T-helper 1 cell treated with Interleukin-12 subunit alpha and Interleukin-12 subunit beta and Interleukin-4 antibody, amounts not matched to agents 30 μg/mL and 1 μg/mL, for 36 hours (primary cell): ENCODE measurements around the gene PRMT2.

Source experiments
- H3K27ac Mint-ChIP-seq: one replicate; pipeline ENCODE4 v1.8.0; 2021; ENCODE audit warnings: mild to moderate bottlenecking, mixed read lengths
- H3K27me3 Mint-ChIP-seq: one replicate; pipeline ENCODE4 v1.8.0; 2021; ENCODE audit warnings: low read depth, mixed read lengths
- H3K36me3 Mint-ChIP-seq: one replicate; pipeline ENCODE4 v1.8.0; 2021; ENCODE audit warnings: low read depth, mixed read lengths
- H3K4me1 Mint-ChIP-seq: one replicate; pipeline ENCODE4 v1.8.0; 2021; ENCODE audit warnings: low read depth, mixed read lengths
- H3K4me3 Mint-ChIP-seq: one replicate; pipeline ENCODE4 v1.8.0; 2021; ENCODE audit warnings: mild to moderate bottlenecking, moderate library complexity, mixed read lengths
- H3K9me3 Mint-ChIP-seq: one replicate; pipeline ENCODE4 v1.8.0; 2021; ENCODE audit warnings: mixed read lengths

PRMT2 gene

GRCh38 chr21:46635324-46636180, at the start of gene PRMT2:
Gene PRMT2, plus strand, starts transcription at chr21:46635674. Its CDS starts 1,278 bp downstream, at chr21:46636952.
- Mint-ChIP-seq H3K27me3 (peaks cover 10% of the 10 kb centered on the region), H3K9me3 (no peaks in the 10 kb centered on the region), H3K27ac (peak within 1 kb of the TSS; percentile 92), H3K4me3 (peak within 1 kb of the TSS; percentile 95), H3K36me3 (peaks cover 23% of the 10 kb centered on the region), H3K4me1 (peaks cover 55% of the 10 kb centered on the region)

- peaks cover 36% of the 10 kb centered on the region for H3K9me3 Mint-ChIP-seq
- peaks cover 4% of the 10 kb centered on the region for H3K36me3 Mint-ChIP-seq
- peaks cover 5% of the 10 kb centered on the region for H3K4me1 Mint-ChIP-seq
- no peak overlapping the region for H3K27ac Mint-ChIP-seq
- peaks cover 7% of the 10 kb centered on the region for H3K27me3 Mint-ChIP-seq
- H3K4me3 Mint-ChIP-seq, result no peak overlapping the region
These were observed 41.2 kb upstream of the PRMT2 start for GRCh38 chr21:46594276-46594675.

GRCh38 chr21:46596201-46596600, 39.3 kb upstream of the PRMT2 start:
- H3K27ac Mint-ChIP-seq, result no peak overlapping the region
- H3K27me3 Mint-ChIP-seq, result no peaks in the 10 kb centered on the region

GRCh38 chr21:46597031-46597430, 38.4 kb upstream of the PRMT2 start:
- no peak overlapping the region for H3K27ac Mint-ChIP-seq
- H3K4me1 Mint-ChIP-seq, result peaks cover 6% of the 10 kb centered on the region
- H3K36me3 Mint-ChIP-seq, result peaks cover 2% of the 10 kb centered on the region
- no peak overlapping the region for H3K4me3 Mint-ChIP-seq
- H3K27me3 Mint-ChIP-seq, result no peaks in the 10 kb centered on the region
- H3K9me3 Mint-ChIP-seq, result peaks cover 11% of the 10 kb centered on the region

More at GRCh38 chr21:46596201-46596600, 39.3 kb upstream of the PRMT2 start:
- Mint-ChIP-seq H3K4me1 (peaks cover 6% of the 10 kb centered on the region), H3K4me3 (no peak overlapping the region), H3K36me3 (peaks cover 2% of the 10 kb centered on the region), H3K9me3 (peaks cover 19% of the 10 kb centered on the region)

- Mint-ChIP-seq H3K36me3 (peaks cover 2% of the 10 kb centered on the region), H3K27me3 (no peaks in the 10 kb centered on the region), H3K4me3 (no peak overlapping the region), H3K9me3 (peaks cover 8% of the 10 kb centered on the region), H3K27ac (no peak overlapping the region), H3K4me1 (peaks cover 10% of the 10 kb centered on the region)
These were observed 37.6 kb upstream of the PRMT2 start for GRCh38 chr21:46597896-46598343.

GRCh38 chr21:46598581-46599572, 36.6 kb upstream of the PRMT2 start:
- Mint-ChIP-seq H3K9me3 (peaks cover under 1% of the 10 kb centered on the region), H3K4me3 (no peak overlapping the region), H3K4me1 (peaks cover 10% of the 10 kb centered on the region), H3K36me3 (no peaks in the 10 kb centered on the region), H3K27ac (no peak overlapping the region), H3K27me3 (no peaks in the 10 kb centered on the region)

- Mint-ChIP-seq H3K4me3 (no peak overlapping the region), H3K4me1 (peaks cover 16% of the 10 kb centered on the region), H3K27ac (no peak overlapping the region), H3K27me3 (no peaks in the 10 kb centered on the region), H3K36me3 (no peaks in the 10 kb centered on the region), H3K9me3 (no peaks in the 10 kb centered on the region)
These were observed 35.2 kb upstream of the PRMT2 start for GRCh38 chr21:46600305-46600704.

GRCh38 chr21:46600978-46601377, 34.5 kb upstream of the PRMT2 start:
- no peaks in the 10 kb centered on the region for H3K9me3 Mint-ChIP-seq
- H3K36me3 Mint-ChIP-seq, result no peaks in the 10 kb centered on the region
- H3K4me1 Mint-ChIP-seq, result peaks cover 23% of the 10 kb centered on the region
- no peak overlapping the region for H3K27ac Mint-ChIP-seq
- no peak overlapping the region for H3K4me3 Mint-ChIP-seq
- no peaks in the 10 kb centered on the region for H3K27me3 Mint-ChIP-seq

- Mint-ChIP-seq H3K36me3 (no peaks in the 10 kb centered on the region), H3K4me1 (peaks cover 31% of the 10 kb centered on the region), H3K9me3 (no peaks in the 10 kb centered on the region), H3K27me3 (no peaks in the 10 kb centered on the region), H3K4me3 (no peak overlapping the region), H3K27ac (no peak overlapping the region)
These were observed 32.2 kb upstream of the PRMT2 start for GRCh38 chr21:46603228-46603627.

GRCh38 chr21:46604329-46604974, 31.0 kb upstream of the PRMT2 start:
- Mint-ChIP-seq H3K27me3 (no peaks in the 10 kb centered on the region), H3K9me3 (no peaks in the 10 kb centered on the region), H3K4me3 (no peak overlapping the region), H3K36me3 (no peaks in the 10 kb centered on the region), H3K4me1 (peaks cover 25% of the 10 kb centered on the region), H3K27ac (no peak overlapping the region)

GRCh38 chr21:46604975-46605766, 30.3 kb upstream of the PRMT2 start, which contains the start of gene S100B:
Gene S100B, minus strand, starts transcription at chr21:46605082. Its CDS starts 2,667 bp downstream, at chr21:46602415.
- H3K9me3 Mint-ChIP-seq, result no peaks in the 10 kb centered on the region
- H3K36me3 Mint-ChIP-seq, result no peaks in the 10 kb centered on the region
- no peaks in the 10 kb centered on the region for H3K27me3 Mint-ChIP-seq
- no peak within 1 kb of the TSS for H3K4me3 Mint-ChIP-seq
- peaks cover 25% of the 10 kb centered on the region for H3K4me1 Mint-ChIP-seq
- H3K27ac Mint-ChIP-seq, result peak within 1 kb of the TSS; percentile 67

GRCh38 chr21:46605767-46606426, 29.6 kb upstream of the PRMT2 start:
- H3K9me3 Mint-ChIP-seq, result no peaks in the 10 kb centered on the region
- H3K27ac Mint-ChIP-seq, result peak overlapping the region; percentile 67
- H3K4me3 Mint-ChIP-seq, result no peak overlapping the region
- no peaks in the 10 kb centered on the region for H3K36me3 Mint-ChIP-seq
- H3K4me1 Mint-ChIP-seq, result peaks cover 25% of the 10 kb centered on the region
- no peaks in the 10 kb centered on the region for H3K27me3 Mint-ChIP-seq

GRCh38 chr21:46606427-46606813, 29.1 kb upstream of the PRMT2 start:
- H3K9me3 Mint-ChIP-seq, result no peaks in the 10 kb centered on the region
- no peaks in the 10 kb centered on the region for H3K27me3 Mint-ChIP-seq
- H3K36me3 Mint-ChIP-seq, result no peaks in the 10 kb centered on the region
- peak overlapping the region; percentile 67 for H3K27ac Mint-ChIP-seq
- H3K4me1 Mint-ChIP-seq, result peaks cover 25% of the 10 kb centered on the region
- H3K4me3 Mint-ChIP-seq, result no peak overlapping the region
